Measurements from ENCODE around the gene PRR5L.

The PRR5L gene

DNA sequence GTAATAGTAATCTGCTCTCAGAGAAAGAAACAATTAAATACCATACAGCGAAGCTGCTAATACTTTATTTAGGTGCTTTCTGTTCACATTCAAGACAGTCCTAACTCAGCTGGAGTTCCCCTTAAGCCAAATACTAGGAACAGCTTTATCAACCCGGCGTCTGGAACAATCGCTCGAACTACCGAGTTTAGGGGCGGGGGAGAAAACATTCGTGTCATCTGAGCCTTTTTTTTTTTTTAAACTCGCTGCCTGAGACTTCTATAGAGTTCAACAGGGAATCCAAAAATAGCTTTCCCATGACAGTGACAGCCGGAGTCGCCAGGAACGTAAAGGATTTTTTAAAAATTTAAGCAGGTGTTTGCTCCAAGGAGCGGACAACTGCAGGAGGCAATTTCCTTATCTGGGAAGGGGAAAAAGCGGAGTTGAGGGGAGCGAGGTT lies 213.1 kb downstream of the PRR5L start:
- CTCF ChIA-PET: interaction anchor here (0.6 to 1.9 kb wide), 11 partner anchors 12 to 791 kb away, joined by 3 to 9 read pairs (median 3); no protein-coding TSS in a partner anchor

DNA sequence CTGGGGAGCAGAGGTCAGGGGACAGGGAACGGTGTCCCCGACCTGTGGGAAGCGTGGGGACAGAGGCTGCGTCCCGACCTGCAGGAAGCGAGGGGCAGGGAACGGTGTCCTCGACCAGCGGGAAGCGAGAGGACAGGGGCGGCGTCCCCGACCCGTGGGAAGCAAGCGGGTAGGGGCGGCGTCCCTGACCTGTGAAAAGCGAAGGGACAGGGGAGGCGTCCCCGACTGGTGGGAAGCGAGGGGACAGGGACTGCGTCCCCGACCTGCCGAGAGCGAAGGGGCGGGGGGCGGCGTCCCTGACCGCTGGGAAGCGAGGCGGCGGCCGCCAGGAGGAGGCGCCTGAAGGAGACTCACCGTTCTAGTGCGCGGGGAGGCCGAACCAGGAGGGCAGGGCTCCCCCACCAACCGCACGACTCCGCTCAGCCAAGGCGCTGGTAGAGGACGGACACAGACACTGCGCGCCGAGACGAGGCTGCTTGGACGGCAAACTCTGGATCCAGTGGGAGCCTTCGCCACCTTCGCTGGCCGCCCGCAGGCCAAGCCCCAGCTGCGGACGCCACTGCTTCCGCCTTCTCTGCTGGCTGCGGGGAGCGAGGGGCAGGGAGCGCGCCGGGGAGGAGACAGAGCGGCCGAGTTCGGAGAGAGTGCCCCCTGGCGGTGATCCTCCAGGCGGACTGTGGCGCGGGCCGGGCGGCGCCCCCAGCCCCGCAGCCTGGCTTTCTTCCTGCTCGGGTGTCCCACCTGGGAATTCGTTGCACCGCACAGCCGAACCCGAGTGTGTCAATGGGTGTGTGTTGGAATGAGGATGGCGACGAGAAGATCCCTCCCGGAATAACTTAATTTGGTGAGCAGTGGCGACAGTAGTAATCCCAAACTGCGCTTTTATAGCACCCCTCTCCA lies 213.9 kb downstream of the PRR5L start, which contains the start of gene TRAF6:
Gene TRAF6, minus strand, starts transcription at position 579 of the 900 bp plus-strand sequence. CDS start 8,757 bp downstream, outside the sequence.
- CTCF ChIA-PET: interaction anchor here (0.6 to 2.8 kb wide), 9 partner anchors 9 to 782 kb away, joined by 3 to 23 read pairs (median 3); no protein-coding TSS in a partner anchor
- POLR2A ChIA-PET: interaction anchor here (1.3 to 1.4 kb wide), 2 partner anchors 9 to 55 kb away, joined by 3 to 12 read pairs; no protein-coding TSS in a partner anchor
- TF ChIP-seq, protein P1, sequence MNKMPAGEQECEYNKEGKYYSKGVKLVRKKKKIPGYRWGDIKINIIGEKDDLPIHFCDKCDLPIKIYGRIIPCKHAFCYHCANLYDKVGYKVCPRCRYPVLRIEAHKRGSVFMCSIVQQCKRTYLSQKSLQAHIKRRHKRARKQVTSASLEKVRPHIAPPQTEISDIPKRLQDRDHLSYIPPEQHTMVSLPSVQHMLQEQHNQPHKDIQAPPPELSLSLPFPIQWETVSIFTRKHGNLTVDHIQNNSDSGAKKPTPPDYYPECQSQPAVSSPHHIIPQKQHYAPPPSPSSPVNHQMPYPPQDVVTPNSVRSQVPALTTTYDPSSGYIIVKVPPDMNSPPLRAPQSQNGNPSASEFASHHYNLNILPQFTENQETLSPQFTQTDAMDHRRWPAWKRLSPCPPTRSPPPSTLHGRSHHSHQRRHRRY (tag by site-specific recombination; IDR thresholded peaks at IDR 0.05): no peak
- TF ChIP-seq ZFHX2 (tag by site-specific recombination; conservative IDR thresholded peaks at IDR 0.05): peak; percentile 30; the same call in 1 of the 2 replicates
- TF ChIP-seq, protein P2, sequence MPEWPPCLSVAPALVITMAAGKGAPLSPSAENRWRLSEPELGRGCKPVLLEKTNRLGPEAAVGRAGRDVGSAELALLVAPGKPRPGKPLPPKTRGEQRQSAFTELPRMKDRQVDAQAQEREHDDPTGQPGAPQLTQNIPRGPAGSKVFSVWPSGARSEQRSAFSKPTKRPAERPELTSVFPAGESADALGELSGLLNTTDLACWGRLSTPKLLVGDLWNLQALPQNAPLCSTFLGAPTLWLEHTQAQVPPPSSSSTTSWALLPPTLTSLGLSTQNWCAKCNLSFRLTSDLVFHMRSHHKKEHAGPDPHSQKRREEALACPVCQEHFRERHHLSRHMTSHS (tag by site-specific recombination; IDR thresholded peaks at IDR 0.05): no peak
- TF ChIP-seq, protein P3, sequence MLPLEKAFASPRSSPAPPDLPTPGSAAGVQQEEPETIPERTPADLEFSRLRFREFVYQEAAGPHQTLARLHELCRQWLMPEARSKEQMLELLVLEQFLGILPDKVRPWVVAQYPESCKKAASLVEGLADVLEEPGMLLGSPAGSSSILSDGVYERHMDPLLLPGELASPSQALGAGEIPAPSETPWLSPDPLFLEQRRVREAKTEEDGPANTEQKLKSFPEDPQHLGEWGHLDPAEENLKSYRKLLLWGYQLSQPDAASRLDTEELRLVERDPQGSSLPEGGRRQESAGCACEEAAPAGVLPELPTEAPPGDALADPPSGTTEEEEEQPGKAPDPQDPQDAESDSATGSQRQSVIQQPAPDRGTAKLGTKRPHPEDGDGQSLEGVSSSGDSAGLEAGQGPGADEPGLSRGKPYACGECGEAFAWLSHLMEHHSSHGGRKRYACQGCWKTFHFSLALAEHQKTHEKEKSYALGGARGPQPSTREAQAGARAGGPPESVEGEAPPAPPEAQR (tag by site-specific recombination; IDR thresholded peaks at IDR 0.05): no peak
- peak; percentile 40 for TF ChIP-seq SETDB1 (IDR thresholded peaks at IDR 0.05; ENCODE audit: insufficient read length, low read length)
- TF ChIP-seq ZNF426 (tag by site-specific recombination; IDR thresholded peaks at IDR 0.05): no peak
- TF ChIP-seq ZNF175 (tag by site-specific recombination; IDR thresholded peaks at IDR 0.05): no peak
- TF ChIP-seq ZNF221 (tag by site-specific recombination; IDR thresholded peaks at IDR 0.05; ENCODE audit: borderline replicate concordance): no peak
- TF ChIP-seq ZNF114 (tag by site-specific recombination; IDR thresholded peaks at IDR 0.05): no peak
- TF ChIP-seq MZF1 (tag by site-specific recombination; IDR thresholded peaks at IDR 0.05; ENCODE audit: borderline replicate concordance): peak; percentile 84
- TF ChIP-seq ZNF335 (tag by site-specific recombination; conservative IDR thresholded peaks at IDR 0.05): peak; percentile 87
- peak; percentile 58; the same call in 1 of the 2 replicates for TF ChIP-seq ZNF2 (tag by site-specific recombination; IDR thresholded peaks at IDR 0.05)
- no peak for TF ChIP-seq ZFP3 (tag by site-specific recombination; IDR thresholded peaks at IDR 0.05; ENCODE audit: low read depth)
- peak; percentile 20; the same call in 1 of the 2 replicates for TF ChIP-seq KLF1 (tag by site-specific recombination; IDR thresholded peaks at IDR 0.05)
- no peak for TF ChIP-seq ZNF830 (tag by site-specific recombination; IDR thresholded peaks at IDR 0.05; ENCODE audit: low read depth)
- TF ChIP-seq ZNF768 (tag by site-specific recombination; IDR thresholded peaks at IDR 0.05): no peak
- peak; percentile 24; the same call in 1 of the 2 replicates for TF ChIP-seq TRIM28 (IDR thresholded peaks at IDR 0.05; ENCODE audit: borderline replicate concordance, low read length)
- TF ChIP-seq ZNF391 (tag by site-specific recombination; IDR thresholded peaks at IDR 0.05; ENCODE audit: borderline replicate concordance, low read depth): peak; percentile 88; the same call in 1 of the 2 replicates
- TF ChIP-seq ZNF146 (tag by site-specific recombination; IDR thresholded peaks at IDR 0.05): 0 out of 2 replicates have a peak, but pooled peaks have one; percentile 20
- TF ChIP-seq GLIS1 (tag by site-specific recombination; IDR thresholded peaks at IDR 0.05): peak; percentile 37
- TF ChIP-seq ZNF747 (tag by site-specific recombination; IDR thresholded peaks at IDR 0.05): no peak
- peak; percentile 93 for TF ChIP-seq ZNF501 (tag by site-specific recombination; IDR thresholded peaks at IDR 0.05)
- TF ChIP-seq ZNF266 (tag by site-specific recombination; IDR thresholded peaks at IDR 0.05; ENCODE audit: low read depth): no peak
- TF ChIP-seq ZNF302 (tag by site-specific recombination; IDR thresholded peaks at IDR 0.05; ENCODE audit: low read depth): no peak
- no peak for TF ChIP-seq MEIS1 (CRISPR knock-in tag; IDR thresholded peaks at IDR 0.05; ENCODE audit: borderline replicate concordance)

More for the DNA sequence above, 213.1 kb downstream of the PRR5L start:
- TF ChIP-seq, protein P4, sequence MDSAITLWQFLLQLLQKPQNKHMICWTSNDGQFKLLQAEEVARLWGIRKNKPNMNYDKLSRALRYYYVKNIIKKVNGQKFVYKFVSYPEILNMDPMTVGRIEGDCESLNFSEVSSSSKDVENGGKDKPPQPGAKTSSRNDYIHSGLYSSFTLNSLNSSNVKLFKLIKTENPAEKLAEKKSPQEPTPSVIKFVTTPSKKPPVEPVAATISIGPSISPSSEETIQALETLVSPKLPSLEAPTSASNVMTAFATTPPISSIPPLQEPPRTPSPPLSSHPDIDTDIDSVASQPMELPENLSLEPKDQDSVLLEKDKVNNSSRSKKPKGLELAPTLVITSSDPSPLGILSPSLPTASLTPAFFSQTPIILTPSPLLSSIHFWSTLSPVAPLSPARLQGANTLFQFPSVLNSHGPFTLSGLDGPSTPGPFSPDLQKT (IDR thresholded peaks at IDR 0.05; ENCODE audit: borderline replicate concordance, low read depth, low read length): no peak
- TF ChIP-seq ZNF155 (tag by site-specific recombination; IDR thresholded peaks at IDR 0.05): no peak
- TF ChIP-seq ZNF112 (tag by site-specific recombination; IDR thresholded peaks at IDR 0.05): no peak
- no peak for TF ChIP-seq KLF10 (tag by site-specific recombination; IDR thresholded peaks at IDR 0.05)
- TF ChIP-seq ZNF140 (tag by site-specific recombination; IDR thresholded peaks at IDR 0.05): no peak
- TF ChIP-seq ZNF221 (tag by site-specific recombination; IDR thresholded peaks at IDR 0.05; ENCODE audit: borderline replicate concordance): no peak
- TF ChIP-seq ZNF211 (tag by site-specific recombination; IDR thresholded peaks at IDR 0.05; ENCODE audit: low read depth): no peak
- H3K27ac ChIP-seq (ENCODE audit: extremely low read depth, low read depth, low read length): no peak overlapping the region
- H3K4me3 ChIP-seq (ENCODE audit: low read depth, low read length): peak overlapping the region; percentile 100
- no peaks in the 10 kb centered on the region for H3K4me1 ChIP-seq (ENCODE audit: control insufficient read depth, insufficient read depth, low read length)
- H3K9me3 ChIP-seq (ENCODE audit: control insufficient read depth, insufficient read depth, low read depth, low read length): no peaks in the 10 kb centered on the region
- POLR2A ChIA-PET: interaction anchor here (0.6 kb wide), 1 partner anchor 131 kb away, joined by 3 read pairs; no protein-coding TSS in a partner anchor
- H3K36me3 ChIP-seq (ENCODE audit: control insufficient read depth in 2 of 2, insufficient read depth in 1 of 2, low read length in 2 of 2): no peaks in the 10 kb centered on the region

More for the DNA sequence above, 213.9 kb downstream of the PRR5L start, which contains the start of gene TRAF6:
- H3K36me3 ChIP-seq (ENCODE audit: control insufficient read depth in 2 of 2, insufficient read depth in 1 of 2, low read length in 2 of 2): no peaks in the 10 kb centered on the region
- H3K9me3 ChIP-seq (ENCODE audit: control insufficient read depth, insufficient read depth, low read depth, low read length): no peaks in the 10 kb centered on the region
- peak within 1 kb of the TSS; percentile 64 for H3K27ac ChIP-seq (ENCODE audit: extremely low read depth, low read depth, low read length)
- peak within 1 kb of the TSS; percentile 100 for H3K4me3 ChIP-seq (ENCODE audit: low read depth, low read length)
- no peaks in the 10 kb centered on the region for H3K4me1 ChIP-seq (ENCODE audit: control insufficient read depth, insufficient read depth, low read length)

Measured in HEK293 (cell line).